HG02763 (cell line): ENCODE results near the gene IL1B.

Experiments used
- ATAC-seq: cut with Tn5 transposase; IDR thresholded peaks from one replicate; pipeline ENCODE4 v1.9.1; 2021; ENCODE audit warnings: mild to moderate bottlenecking, moderate library complexity; ENCODE audit not compliant: unreplicated experiment

Gene IL1B

GRCh38 chr2:112830682-112831512 is 5.7 kb downstream of the IL1B start:
- ATAC-seq: no peak

GRCh38 chr2:112829961-112830681 is 6.5 kb downstream of the IL1B start:
- ATAC-seq: no peak

GRCh38 chr2:112829101-112829960 is 7.2 kb downstream of the IL1B start:
- no peak for ATAC-seq

GRCh38 chr2:112828251-112828691 is 8.3 kb downstream of the IL1B start:
- ATAC-seq: no peak

GRCh38 chr2:112827604-112828185 is 8.9 kb downstream of the IL1B start:
- ATAC-seq: no peak

GRCh38 chr2:112827009-112827408 is 9.6 kb downstream of the IL1B start:
- no peak for ATAC-seq

- ATAC-seq: no peak
Measured at GRCh38 chr2:112825706-112826105, 10.9 kb downstream of the IL1B start.

GRCh38 chr2:112824694-112825085 is 11.9 kb downstream of the IL1B start:
- ATAC-seq: no peak

- ATAC-seq: no peak
Measured at GRCh38 chr2:112821682-112822081, 14.9 kb downstream of the IL1B start.

GRCh38 chr2:112821142-112821541 is 15.4 kb downstream of the IL1B start:
- peak; percentile 79 for ATAC-seq

GRCh38 chr2:112820343-112820742 is 16.2 kb downstream of the IL1B start:
- ATAC-seq: no peak

GRCh38 chr2:112819081-112819480 is 17.5 kb downstream of the IL1B start:
- no peak for ATAC-seq

- ATAC-seq: no peak
Measured at GRCh38 chr2:112818094-112818902, 18.3 kb downstream of the IL1B start.

GRCh38 chr2:112817082-112817689 is 19.4 kb downstream of the IL1B start:
- no peak for ATAC-seq

GRCh38 chr2:112814278-112814677 is 22.3 kb downstream of the IL1B start:
- no peak for ATAC-seq

GRCh38 chr2:112813280-112813966 is 23.2 kb downstream of the IL1B start:
- no peak for ATAC-seq

GRCh38 chr2:112812318-112813267 is 24.0 kb downstream of the IL1B start:
- ATAC-seq: no peak

GRCh38 chr2:112811841-112812306 is 24.7 kb downstream of the IL1B start:
- ATAC-seq: no peak
